GM19324 (cell line): Measurements from ENCODE around the gene GJD4.

Source experiments
- ATAC-seq: cut with Tn5 transposase; IDR thresholded peaks from one replicate; pipeline ENCODE4 v1.9.1; 2021; ENCODE audit warnings: mild to moderate bottlenecking, moderate library complexity; ENCODE audit not compliant: unreplicated experiment, low FRiP score

GJD4 gene, protein sequence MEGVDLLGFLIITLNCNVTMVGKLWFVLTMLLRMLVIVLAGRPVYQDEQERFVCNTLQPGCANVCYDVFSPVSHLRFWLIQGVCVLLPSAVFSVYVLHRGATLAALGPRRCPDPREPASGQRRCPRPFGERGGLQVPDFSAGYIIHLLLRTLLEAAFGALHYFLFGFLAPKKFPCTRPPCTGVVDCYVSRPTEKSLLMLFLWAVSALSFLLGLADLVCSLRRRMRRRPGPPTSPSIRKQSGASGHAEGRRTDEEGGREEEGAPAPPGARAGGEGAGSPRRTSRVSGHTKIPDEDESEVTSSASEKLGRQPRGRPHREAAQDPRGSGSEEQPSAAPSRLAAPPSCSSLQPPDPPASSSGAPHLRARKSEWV

DNA sequence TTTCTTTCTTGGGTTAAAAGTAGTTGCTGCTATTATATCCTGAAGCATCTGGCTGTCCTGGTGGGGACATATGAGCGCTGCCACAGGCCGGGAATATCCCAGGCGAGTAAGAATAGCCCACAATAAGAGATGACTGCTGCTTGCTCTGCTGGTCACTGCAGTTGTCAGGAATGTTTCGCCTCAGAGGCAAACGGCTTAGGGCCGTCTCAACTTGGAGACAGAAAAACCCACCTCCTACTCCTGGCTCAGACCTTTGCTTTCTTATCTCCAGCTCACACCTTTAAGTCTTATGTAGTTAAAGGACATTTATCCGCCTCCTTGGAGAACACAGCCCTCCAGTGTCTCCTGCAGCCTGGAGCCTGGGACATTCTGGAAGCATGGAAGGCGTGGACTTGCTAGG lies at the start of gene GJD4:
TSS of gene GJD4 (plus strand) at position 151 of the 400 bp plus-strand sequence. CDS start at position 378, 227 bp downstream.
- no peak for ATAC-seq

DNA sequence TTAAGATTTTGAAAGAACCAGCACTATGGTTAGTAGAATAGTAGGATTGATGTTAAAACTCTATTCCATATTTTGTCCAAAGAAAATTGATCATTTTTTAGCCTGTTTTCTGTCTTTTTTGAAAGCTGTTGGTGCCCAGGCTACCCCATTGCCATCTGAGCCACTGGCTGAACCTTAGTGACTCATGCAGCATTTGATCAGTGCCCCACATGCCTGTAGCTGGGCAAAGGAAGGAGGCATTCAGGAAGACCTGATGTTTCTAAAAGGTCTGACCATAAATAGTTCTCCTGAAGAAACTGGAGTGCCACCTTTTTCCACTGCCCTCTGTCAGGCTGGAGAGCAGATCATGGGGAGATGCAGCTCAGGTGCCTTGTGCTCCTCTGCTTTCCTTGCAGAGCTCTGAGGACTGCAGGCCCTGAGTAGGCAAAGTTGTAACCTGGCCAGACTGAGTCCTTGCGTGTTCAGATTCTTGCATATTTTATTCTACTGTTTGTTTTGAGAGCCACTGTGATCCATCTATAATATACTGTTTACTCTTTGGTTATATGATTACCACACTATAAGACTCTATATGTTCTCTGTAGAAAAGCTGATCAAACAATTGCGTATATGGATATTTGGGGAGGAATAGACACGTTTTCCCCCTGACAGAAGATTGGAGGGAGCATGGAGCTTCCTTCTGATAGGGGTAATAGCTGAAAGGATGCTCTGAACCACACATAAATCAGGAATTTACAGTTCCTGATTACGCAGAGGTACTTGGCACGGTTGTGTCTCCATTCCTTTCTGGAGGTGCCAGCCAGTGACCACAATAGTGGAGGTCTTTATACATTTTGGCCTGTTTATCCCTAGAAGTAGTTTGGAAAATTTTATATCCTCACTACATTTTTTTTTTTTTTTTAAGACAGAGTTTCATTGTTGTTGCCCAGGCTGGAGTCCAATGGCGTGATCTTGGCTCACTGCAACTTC lies 48.9 kb upstream of the GJD4 start:
- no peak for ATAC-seq

DNA sequence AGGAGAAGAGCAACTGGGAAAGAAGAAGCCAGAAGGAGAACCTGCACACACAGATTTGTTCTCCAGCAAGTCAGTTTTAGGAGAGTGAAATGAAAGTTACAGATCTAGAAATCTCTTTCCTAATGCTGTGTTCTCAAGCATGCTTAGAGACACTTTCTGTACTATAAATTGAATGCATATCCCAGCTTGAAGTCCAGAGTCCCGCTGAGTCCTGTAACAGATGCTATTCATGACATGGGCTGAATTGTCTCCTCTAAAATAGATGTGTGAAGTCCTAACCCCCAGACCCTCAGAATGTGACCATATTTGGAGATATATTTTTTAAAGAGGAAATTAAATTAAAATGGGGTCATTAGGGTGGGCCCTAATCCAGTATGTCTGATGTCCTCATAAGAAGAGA lies 46.9 kb upstream of the GJD4 start:
- ATAC-seq: no peak

DNA sequence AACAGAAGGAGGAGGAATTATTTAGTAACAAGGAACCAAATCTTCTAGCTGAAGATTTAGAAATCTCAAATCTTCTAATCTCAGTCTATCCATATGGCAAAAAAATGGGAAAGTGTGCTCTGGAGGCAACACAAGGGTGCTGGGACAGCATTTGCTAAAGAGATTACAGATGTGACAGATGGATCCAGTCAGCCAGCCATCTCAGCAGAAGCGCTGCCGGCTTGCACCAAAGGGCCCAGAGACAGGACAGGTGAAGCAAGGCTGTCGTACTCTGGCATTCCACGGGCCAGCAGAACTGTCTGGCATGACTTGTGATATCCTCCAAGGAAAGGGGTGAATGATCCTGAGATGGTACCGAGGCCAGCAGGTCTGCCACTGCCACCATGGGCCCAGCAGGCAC lies 45.7 kb upstream of the GJD4 start:
- ATAC-seq: no peak

DNA sequence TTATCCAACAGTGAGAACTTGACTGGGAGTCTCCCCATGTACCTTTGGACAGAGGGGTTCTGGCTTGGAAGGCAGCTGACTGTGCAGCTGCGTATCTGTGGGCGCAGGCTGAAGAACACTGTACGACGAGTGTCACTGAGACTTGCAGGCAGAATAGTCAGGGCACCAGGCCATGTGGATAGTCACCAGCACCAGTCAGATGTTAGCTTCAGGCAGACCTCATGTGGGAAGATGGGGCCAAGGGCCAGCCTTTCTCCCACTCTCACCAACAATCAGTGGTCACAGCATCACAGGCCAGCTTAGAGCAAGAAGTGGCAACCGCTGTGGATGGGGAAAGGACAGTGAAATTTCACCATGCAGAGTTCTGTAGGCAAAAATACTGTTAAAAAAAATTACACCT lies 43.4 kb upstream of the GJD4 start:
- ATAC-seq: no peak

DNA sequence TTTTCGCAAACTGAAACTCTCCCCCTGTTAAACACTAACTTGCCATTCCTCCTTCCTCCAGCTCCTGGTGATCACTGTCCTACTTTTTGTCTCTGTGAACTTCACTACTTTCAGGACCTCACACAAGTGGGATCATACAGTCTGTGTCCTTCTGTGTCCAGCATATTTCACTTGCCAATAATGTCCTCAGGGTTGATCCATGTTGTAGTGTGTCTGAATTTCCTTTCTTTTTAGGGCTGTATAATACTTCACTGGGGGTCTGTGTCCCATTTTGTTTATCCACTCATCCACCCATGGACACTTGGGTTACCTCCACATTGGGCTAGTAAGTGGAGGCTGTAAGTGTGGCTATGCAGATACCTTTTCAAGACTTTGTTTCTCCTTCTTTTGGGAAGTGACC lies 42.7 kb upstream of the GJD4 start:
- no peak for ATAC-seq

DNA sequence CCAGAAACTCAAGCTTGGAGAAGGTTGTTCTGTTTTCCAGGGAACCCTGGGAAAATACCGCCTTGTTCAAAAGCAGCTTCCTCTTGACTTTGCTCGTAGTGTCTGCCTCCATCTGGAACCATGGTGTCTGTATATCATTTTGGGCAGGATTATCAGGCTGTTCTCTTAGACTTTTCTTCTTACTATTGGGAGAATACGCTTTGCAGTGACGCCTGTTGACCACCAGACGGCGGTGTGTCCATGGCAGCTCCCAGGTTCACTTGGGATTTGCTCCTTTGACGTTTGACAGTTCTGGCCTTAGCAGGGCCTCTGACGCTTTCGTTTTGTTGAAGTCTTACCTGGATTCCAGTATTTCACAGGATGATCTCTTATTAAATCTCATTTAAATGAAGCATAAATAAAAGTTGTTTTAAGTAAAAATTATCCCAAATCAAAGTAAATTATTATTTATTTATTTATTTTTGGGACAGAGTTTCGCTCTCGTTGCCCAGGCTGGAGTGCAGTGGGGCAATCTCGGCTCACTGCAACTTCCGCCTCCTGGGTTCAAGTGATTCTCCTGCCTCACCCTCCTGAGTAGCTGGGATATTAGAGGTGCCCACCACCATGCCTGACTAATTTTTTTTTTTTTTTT lies 41.8 kb upstream of the GJD4 start:
- no peak for ATAC-seq

DNA sequence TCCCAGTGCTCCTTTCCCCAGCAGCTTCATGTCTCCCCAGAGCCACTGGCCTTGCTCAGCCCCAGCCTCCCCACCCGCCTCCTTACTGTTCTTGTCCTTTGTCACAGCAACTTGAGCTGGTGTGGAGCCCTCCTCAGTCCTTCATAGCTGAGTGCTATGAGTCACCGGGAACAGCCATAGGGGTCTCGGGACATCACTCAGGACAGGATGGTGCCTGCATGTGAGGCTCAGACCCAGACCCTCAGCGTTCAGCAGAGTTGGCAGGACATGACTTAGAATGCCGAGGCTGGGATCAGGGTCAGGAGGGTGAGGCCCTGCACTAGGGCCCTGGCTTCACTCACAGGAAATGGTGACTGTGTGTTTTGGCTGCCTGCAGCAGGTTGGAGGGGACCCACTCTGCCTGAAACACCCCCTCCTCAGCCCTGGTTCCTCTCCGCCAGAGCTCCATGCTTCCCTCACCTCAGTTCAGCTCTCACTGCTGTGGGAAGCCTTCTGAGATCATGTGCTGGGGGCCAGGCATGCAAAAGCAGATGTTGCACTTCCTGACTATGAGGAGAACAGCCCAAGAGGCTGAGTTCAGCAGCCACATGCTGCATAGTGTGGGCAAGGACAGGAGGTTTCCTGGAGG lies 40.7 kb upstream of the GJD4 start:
- ATAC-seq: no peak

DNA sequence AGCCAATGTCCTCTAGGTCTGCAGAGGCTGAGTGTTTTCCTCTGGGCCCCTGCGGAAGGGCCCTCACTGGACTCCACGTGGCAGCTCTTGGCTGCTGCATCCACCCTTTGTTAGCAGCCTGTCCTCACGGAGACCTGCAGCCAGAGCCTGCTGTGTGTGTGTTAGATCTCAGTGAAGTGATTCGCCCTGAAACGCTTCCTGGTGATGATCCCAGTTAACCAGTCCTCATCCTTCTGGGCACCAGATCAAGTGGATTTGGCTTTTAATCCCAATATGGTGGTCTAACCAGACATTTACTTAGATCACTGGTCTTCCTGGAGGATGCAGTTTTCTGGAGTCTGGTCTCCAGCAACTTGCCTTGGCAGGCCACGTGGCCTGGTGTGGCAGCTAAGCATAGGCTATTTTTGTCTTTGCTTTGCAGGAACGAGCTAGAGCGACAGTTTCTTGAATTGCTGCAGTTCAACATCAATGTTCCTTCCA lies 39.5 kb upstream of the GJD4 start:
- no peak for ATAC-seq

DNA sequence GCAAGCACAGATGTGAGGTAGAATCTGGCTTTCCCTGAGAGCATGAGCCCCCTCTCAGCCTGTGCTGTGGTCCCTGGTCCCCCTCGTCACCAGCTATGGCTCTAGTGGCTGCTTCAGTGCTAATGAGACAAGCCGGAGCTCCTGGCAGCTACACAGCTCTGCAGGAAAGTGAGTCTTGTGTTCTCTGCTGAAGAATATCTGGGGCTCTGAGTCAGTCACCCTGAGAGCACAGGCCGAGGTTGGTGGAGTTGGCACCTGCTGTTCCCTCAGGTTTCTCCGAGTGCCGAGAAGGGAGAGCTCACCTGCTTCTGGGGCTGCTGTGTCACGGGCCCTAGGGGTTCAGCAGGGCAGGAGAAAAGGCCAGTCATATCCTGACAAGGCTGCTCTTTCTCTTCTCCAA lies 37.2 kb upstream of the GJD4 start:
- ATAC-seq: no peak

DNA sequence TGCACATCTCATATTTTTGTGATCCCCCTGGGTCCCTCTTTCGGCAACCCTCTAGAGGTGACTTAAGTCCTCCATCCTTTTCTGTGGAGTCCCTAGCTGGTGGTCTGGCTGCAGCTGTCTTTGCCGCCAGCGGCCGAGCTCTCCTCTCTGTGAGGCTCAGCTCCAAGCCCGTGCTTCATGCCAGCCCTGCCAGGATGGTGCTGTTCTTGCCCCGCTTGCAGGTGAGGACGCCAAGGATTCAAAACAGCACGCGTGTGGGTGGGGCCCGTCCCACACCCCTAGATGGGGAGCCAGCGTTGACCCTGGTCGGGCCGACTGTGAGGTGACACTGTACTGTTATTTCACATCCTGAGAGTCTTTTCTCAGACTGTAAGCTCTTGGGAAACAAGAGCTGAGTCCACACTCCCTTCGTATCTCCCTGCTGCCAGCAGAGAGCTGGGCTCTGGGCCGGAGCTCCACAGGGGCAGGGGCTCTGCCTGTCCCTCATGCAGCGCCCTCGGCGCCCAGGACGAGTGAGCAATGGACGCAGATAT lies 36.6 kb upstream of the GJD4 start:
- ATAC-seq: no peak

DNA sequence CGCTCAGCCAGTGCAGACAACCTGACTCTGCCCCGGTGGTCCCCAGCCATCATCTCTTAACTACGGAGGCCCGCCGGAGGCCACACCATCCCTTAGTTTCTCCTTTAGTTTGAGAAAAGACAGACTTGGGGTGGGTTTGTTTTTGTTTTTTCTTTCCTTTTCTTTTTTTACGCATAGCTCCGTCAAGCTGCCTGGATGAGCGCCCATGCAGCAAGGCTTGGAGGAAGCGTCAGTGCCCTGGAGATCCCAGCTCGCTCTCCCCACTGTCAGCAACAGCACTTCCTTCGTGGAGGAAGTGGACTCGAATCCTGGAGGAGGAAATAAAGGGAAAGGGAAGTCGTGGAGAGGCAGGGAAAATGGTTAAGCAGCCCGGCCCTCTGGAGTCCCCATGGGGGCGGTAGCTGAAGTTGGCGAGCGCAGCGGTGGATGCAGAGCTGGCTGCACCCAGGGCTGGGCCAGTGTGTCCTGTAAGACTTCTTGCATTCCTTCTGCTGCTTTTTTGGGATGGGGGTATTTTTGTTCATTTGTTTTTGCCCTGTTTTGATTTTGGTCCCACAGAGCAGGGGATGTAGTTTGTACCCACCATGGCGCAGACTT lies 35.9 kb upstream of the GJD4 start:
- no peak for ATAC-seq

DNA sequence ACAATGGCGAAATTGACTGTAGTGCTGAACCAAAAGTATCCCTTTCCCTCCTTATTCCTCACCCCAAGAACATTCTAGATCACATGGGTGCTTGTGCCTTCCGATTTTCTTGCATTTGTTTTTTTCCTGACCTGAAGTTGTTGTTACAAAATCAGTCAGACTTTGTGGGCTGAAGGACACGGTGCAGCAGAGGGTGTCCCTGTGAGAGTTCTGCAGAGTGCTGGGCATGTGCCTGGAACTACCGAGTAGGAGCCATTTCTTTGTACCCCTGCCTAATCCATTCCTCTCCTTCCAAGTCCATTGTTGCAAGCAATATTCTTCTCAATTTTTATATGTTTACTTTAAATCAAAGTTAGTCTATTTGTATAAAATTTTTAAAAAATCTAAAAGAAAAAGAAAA lies 35.3 kb upstream of the GJD4 start:
- no peak for ATAC-seq

DNA sequence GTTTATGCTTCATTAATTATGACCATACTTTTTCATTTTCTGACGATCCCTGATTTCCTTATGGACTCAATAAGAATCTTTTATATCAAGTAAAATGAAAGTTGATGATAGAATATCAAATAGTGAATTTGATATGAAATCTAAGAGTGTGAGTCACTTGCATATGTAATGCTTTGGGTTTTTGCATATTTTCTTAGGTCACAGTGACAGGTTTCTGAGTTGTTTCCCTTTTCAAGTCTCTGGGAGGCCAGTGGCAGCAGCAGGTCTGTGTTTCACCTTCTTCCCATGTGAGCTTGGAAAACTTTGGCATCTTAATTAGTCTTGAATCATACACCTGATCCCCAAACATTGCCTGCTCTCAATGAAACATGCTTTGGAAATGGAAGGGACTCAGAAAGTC lies 34.7 kb upstream of the GJD4 start:
- ATAC-seq: no peak

DNA sequence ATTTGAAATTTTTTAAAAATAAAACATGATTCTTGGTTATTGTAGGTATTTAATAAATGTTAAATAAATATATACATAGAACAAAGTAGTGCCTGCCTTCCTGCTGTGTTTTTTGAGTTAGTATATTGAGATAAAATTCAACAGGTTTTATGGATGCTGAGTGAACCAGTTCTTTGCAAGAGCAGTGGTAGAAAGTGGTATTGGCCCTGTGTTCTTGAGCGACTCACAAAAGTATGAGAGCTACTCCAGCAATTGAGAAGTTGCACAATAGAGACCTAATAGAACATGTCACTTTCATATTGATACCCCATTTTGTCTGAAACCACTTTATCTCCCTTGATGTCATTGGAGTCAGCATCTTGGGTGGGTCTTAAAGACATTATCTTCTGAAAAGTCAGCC lies 32.6 kb upstream of the GJD4 start:
- ATAC-seq: no peak

DNA sequence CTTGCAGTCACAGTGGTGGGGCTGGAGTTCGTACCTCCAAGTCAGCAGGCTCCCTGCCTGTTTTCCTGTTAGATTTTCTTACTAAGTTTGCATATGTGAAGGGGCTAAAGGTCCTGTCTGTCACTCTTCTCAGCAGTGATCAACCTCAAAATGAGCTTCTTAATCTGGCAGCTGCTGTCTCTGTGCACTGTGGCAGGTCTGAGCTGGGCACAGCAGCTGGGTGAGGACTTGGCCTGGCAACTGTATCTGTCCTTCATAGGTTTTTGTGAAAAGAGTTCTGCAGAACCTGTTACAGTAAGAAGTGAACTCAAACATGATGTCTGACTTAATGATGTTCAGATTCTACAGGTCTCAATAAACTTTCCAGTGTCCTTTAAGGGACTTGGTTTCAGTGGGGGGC lies 31.3 kb upstream of the GJD4 start:
- ATAC-seq: no peak

DNA sequence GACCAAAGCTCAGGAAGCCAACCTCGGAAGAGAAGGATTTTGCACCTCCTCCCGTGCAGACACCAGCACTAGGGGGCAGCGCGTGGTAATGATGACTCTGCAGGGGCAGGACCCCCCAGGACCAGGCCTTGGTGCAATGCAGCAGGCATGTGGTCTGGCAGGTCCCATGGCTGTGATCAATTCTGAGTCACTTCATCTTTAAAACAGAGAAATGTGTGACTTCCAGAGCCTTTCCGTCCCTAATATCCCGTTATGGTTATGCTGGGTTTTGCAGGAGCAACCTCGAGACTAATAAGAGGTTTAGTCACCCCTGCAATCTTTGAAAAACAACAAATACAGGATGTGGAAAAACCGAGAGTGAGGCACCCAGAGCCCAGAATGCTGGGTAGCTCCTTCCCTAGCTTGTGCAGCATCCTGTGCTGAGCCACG lies 30.2 kb upstream of the GJD4 start:
- no peak for ATAC-seq

DNA sequence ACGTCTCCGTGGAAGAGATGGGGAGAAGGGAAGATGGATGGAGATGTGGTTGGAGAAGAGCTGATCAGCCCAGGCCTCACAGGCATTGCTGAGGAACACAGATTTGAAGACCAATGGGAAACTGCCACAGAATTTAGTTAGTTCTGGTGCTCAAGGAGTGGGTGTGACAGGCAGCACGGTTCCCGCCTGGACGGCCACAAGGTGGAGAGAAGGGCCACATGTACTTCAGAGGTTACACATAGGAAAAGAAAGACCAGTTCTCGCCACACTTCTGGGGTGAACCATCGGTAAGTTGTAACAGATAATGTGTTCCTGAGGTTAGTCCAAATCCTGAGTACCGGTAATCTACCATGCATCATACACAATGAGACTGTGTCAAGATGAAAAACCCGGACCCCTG lies 29.5 kb upstream of the GJD4 start:
- ATAC-seq: no peak

DNA sequence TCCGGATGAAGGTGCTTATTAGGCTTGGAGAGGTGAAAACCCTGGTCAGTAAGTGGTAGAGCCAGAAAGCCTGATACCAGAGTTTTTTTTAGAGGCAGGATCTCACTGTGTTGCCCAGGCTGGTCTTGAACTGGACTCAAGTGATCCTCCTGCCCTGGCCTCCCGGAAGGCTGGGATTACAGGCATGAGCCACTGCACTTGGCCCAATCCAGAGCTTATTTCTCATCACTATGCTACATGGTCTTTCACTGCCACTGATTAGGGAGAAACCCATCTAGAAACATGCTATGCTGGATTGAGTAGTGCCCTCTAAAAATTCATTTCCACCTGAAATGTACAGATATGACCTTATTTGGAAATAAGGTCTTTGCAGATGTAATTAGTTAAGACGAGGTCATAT lies 28.4 kb upstream of the GJD4 start:
- ATAC-seq: no peak
